Spleen (tissue), 7 donors: Measurements from ENCODE around the gene CPNE2.

Experiments used
- CTCF ChIP-seq, 11 experiments: fragments of 200-600 bp in 7 of 11; fragments of 450-650 bp in 4 of 11; sonication (generic) in 4 of 11; IDR thresholded peaks in 8 of 11; conservative IDR thresholded peaks in 3 of 11; 1 replicate in 7 of 11; 2 replicates in 4 of 11; pipeline versions ENCODE4 v1.4.0 to v1.8.0; 2016 to 2021; ENCODE audit warnings: antibody characterized with exemption in 11 of 11, inconsistent platforms in 4 of 11, mild to moderate bottlenecking in 1 of 11
- POLR2A ChIP-seq, 3 donors: fragments of 450-650 bp; IDR thresholded peaks; one replicate each; pipeline ENCODE4 v1.5.1; 2017; ENCODE audit warnings: antibody characterized with exemption in 3 of 3, mild to moderate bottlenecking in 1 of 3
- donor health status: DM: no; HTN: no; CAD: no; lungs with moderate emphysema.
- donor health status: DM: no; HTN: no; CAD: no.
- donor health status: DM: no; HTN: no; CAD: no.

- TF ChIP-seq CTCF (IDR thresholded peaks at IDR 0.05 in 8 of 11, conservative IDR thresholded peaks at IDR 0.05 in 3 of 11) (no peak), POLR2A (IDR thresholded peaks at IDR 0.05) (no peak)
These were observed 53.0 kb downstream of the CPNE2 start for GRCh38 chr16:57145046-57146021.
